ENCODE measurements around the gene R3HDM2. TPM values are rescaled to one million over a fixed set of nuclear protein-coding genes. Genes with fewer than 3 reads are reported as not detected.

R3HDM2 gene
- total RNA-seq, 4 donors from 2014 or later, result 21.7 to 37.6 (median 29.3) TPM

DNA sequence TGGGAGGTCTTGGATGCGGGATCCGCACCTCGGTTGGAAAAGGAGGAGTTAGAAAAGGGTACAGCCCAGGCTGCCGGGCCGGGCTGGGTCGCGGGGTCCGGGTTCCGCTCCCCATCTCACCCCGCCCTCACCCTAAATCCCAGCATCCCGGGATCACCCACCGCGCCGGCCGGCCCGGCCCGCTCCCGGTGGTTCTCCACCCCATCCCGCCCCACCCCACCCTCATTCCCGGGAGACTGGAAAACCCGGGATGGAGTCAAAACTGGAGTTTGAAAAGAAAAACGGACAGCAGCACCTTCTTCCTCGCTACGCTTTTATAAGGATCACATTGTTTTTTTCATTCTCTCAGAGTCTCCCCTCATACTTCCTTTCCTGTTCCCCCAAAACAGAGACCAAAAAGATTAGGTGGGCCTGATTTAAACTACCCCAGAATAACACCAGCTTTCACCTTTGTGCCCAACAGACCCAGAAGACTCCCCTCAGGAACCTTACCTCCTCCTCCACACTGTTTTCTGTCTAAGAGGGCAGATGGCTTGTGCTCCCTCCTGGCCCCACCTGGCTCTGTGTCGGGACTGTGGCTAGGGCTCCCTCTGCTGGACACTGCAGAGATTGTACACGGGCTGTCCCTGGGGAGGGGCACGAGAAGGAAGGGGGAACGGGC, 31.5 kb upstream of the R3HDM2 start:
- intact Hi-C loops (cut with DNase I), result no loop called here
- 0% methylated on average over 4 to 19 of the region's 28 CpGs for WGBS, 2 donors

DNA sequence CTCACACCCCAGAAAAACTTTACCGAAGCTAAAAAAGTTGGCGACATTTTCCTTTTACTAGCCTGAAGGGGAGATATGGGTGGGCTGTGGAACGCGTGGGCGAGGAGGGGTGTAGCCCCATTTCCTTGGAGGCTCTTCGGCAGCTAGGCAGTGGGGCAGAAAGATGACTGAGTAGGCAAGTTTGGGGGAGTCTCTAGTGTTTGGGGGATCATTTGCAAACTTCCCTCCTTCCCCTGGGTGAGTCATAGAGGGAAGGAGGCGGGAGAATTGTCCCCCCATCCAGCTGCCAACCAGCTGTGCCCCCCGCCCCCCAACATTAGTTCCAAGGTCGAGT, 31.0 kb upstream of the R3HDM2 start:
- peaks cover 0 to 42% (median 0%) of the 10 kb centered on the region in 4 donors for H3K27me3 ChIP-seq
- no peaks in the 10 kb centered on the region for H3K36me3 ChIP-seq
- no peak for DNase-seq
- H3K27ac ChIP-seq, result peak overlapping the region; percentile 62 to 90 (median 86)
- intact Hi-C loops (cut with DNase I), result no loop called here
- peak overlapping the region; percentile 28 to 82 (median 60) for H3K4me3 ChIP-seq
- TF ChIP-seq POLR2A (IDR thresholded peaks at IDR 0.05), result no peak
- TF ChIP-seq, protein P1, sequence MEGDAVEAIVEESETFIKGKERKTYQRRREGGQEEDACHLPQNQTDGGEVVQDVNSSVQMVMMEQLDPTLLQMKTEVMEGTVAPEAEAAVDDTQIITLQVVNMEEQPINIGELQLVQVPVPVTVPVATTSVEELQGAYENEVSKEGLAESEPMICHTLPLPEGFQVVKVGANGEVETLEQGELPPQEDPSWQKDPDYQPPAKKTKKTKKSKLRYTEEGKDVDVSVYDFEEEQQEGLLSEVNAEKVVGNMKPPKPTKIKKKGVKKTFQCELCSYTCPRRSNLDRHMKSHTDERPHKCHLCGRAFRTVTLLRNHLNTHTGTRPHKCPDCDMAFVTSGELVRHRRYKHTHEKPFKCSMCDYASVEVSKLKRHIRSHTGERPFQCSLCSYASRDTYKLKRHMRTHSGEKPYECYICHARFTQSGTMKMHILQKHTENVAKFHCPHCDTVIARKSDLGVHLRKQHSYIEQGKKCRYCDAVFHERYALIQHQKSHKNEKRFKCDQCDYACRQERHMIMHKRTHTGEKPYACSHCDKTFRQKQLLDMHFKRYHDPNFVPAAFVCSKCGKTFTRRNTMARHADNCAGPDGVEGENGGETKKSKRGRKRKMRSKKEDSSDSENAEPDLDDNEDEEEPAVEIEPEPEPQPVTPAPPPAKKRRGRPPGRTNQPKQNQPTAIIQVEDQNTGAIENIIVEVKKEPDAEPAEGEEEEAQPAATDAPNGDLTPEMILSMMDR (IDR thresholded peaks at IDR 0.05), result no peak
- peaks cover 25 to 44% (median 33%) of the 10 kb centered on the region in 3 donors for H3K4me1 ChIP-seq
- 0% methylated on average over 6 to 9 of the region's 9 CpGs for WGBS, 2 donors
- H3K9me3 ChIP-seq, result no peaks in the 10 kb centered on the region

More for the DNA sequence above, 31.5 kb upstream of the R3HDM2 start:
- peak overlapping the region; percentile 28 to 82 (median 60) for H3K4me3 ChIP-seq
- H3K36me3 ChIP-seq, result no peaks in the 10 kb centered on the region
- no peaks in the 10 kb centered on the region for H3K9me3 ChIP-seq
- TF ChIP-seq POLR2A (IDR thresholded peaks at IDR 0.05), result peak in 1 of 4 donors; percentile 20
- TF ChIP-seq, protein P1 (IDR thresholded peaks at IDR 0.05), result peak; percentile 81 to 95 (median 94)
- H3K27me3 ChIP-seq, result peaks cover 0 to 47% (median 0%) of the 10 kb centered on the region in 4 donors
- peak overlapping the region; percentile 62 to 90 (median 86) for H3K27ac ChIP-seq
- DNase-seq, result no peak
- H3K4me1 ChIP-seq, result peaks cover 25 to 44% (median 33%) of the 10 kb centered on the region in 3 donors

DNA sequence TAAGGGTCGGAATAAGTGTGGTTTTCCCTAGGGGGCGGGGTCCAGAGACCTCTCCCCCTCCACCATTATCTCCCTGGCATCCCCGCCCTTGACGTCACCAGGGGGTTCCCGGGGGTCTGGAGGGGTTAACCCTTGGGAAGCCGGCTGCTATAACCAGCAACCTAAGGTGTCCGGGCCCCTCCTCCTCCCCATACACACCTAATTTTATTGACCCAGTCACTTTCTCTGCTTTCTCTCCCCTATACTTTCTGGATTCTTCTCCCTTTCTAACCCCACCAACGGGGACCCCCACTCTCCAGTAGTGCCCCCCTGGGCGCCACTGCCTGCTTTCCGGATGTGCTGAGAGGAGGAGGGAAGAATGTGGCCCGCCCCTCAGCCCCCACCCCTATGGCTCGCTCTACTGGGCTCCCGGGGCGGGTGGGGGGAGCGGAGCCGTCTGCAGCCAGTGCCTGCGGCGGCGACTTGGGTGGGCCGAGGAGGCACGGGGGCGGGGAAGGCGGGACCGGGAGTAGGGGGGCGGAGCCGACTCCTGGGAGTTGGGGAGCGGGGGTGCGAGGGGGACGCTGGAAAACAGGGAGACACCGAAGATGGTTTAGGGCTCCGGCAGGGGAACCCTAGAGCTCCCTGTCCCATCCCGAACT, 30.6 kb upstream of the R3HDM2 start:
- 0 to 3% methylated on average over 8 to 12 of the region's 32 CpGs for WGBS, 2 donors
- no peak for DNase-seq
- Histone ChIP-seq H3K4me3 (peak overlapping the region; percentile 28 to 82 (median 60)), H3K4me1 (peaks cover 25 to 45% (median 33%) of the 10 kb centered on the region in 3 donors), H3K36me3 (no peaks in the 10 kb centered on the region), H3K27ac (peak overlapping the region in 3 of 4 donors; percentile 85 to 90 (median 88)), H3K9me3 (no peaks in the 10 kb centered on the region), H3K27me3 (peaks cover 0 to 43% (median 0%) of the 10 kb centered on the region in 4 donors)
- TF ChIP-seq POLR2A (IDR thresholded peaks at IDR 0.05), result no peak
- TF ChIP-seq, protein P1 (IDR thresholded peaks at IDR 0.05), result no peak
- intact Hi-C loops (cut with DNase I), result no loop called here

DNA sequence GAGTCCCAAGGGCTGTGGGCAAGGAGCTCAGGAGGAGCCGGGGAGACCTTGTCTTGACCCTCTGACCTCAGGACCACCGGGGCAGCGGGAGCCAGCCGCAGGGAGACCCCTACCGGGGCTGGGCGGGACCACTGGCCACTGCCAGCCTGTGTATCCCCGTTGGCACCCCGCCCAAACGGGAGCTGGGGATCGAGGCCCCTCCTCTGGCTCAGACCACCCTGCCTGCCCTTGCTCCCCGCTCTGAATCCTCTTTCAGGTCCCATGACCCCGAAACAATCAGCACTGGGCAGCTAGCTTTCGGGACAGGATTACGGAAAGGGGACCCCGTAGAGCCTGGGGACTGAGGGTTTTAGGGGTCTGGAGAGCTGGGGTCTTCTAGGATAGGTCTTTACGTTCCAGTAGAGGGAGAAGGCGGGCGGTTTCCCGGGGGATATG, 30.0 kb upstream of the R3HDM2 start:
- Histone ChIP-seq H3K36me3 (no peaks in the 10 kb centered on the region), H3K4me3 (peak overlapping the region in 3 of 4 donors; percentile 60 to 82 (median 61)), H3K9me3 (no peaks in the 10 kb centered on the region), H3K27me3 (peaks cover 0 to 46% (median 0%) of the 10 kb centered on the region in 4 donors), H3K4me1 (peaks cover 25 to 50% (median 33%) of the 10 kb centered on the region in 3 donors), H3K27ac (peak overlapping the region in 1 of 4 donors; percentile 21)
- WGBS, 2 donors, result 6% methylated on average over 7 of the region's 19 CpGs; no CpG with 5 or more reads in 1 of the 2 donors
- DNase-seq, result no peak
- intact Hi-C loops (cut with DNase I), result no loop called here
- TF ChIP-seq, protein P1 (IDR thresholded peaks at IDR 0.05), result no peak
- no peak for TF ChIP-seq POLR2A (IDR thresholded peaks at IDR 0.05)

DNA sequence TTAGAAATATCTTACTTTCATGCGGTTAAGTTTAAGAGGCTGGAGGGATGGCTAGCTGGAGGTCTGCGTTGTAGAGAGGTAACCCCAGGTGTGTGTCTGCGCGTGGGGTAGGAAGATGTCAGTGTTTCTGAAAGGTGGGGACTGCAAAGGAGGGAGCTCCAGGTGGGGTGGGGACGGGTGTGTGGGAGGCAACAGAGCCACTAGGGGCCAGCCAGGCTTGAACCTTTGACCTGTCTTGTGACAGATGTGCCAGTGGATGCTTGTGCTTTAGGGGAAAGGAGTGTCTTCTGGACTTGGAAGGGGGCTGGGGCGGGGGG, 29.6 kb upstream of the R3HDM2 start:
- 0% methylated on average over 2 to 5 of the region's 6 CpGs for WGBS, 2 donors
- TF ChIP-seq POLR2A (IDR thresholded peaks at IDR 0.05), result no peak
- TF ChIP-seq, protein P1 (IDR thresholded peaks at IDR 0.05), result no peak
- intact Hi-C loops (cut with DNase I), result no loop called here
- peaks cover 0 to 49% (median 0%) of the 10 kb centered on the region in 4 donors for H3K27me3 ChIP-seq
- H3K4me3 ChIP-seq, result peak overlapping the region in 2 of 4 donors; percentile 59 to 82
- peak overlapping the region in 1 of 4 donors; percentile 21 for H3K27ac ChIP-seq
- peaks cover 25 to 52% (median 33%) of the 10 kb centered on the region in 3 donors for H3K4me1 ChIP-seq
- DNase-seq, result no peak
- H3K9me3 ChIP-seq, result no peaks in the 10 kb centered on the region
- H3K36me3 ChIP-seq, result no peaks in the 10 kb centered on the region
